ENCODE data around the gene SND1.

DNA sequence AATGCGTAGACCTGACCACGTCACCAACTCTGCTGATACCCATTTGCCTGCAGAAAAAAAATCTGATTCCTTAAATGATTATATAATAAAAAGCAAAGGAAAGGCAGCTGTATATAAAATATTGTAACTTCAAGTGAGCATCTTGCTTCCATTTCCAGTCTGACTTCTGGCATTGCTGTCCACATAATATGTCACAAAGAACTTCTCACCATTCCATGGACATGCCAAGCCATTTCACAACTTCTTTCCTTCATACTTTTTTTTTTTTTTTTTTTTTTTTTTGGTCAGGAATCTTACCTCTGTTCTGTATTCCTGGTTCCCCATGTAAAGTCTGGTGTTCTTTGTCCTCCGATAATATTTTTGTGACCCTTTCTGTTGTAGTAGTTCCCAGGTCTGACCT lies 165.5 kb downstream of the SND1 start:
- no peak for TF ChIP-seq SETDB1 (IDR thresholded peaks at IDR 0.05; ENCODE audit: insufficient read length, low read length)
- TF ChIP-seq, protein P1, sequence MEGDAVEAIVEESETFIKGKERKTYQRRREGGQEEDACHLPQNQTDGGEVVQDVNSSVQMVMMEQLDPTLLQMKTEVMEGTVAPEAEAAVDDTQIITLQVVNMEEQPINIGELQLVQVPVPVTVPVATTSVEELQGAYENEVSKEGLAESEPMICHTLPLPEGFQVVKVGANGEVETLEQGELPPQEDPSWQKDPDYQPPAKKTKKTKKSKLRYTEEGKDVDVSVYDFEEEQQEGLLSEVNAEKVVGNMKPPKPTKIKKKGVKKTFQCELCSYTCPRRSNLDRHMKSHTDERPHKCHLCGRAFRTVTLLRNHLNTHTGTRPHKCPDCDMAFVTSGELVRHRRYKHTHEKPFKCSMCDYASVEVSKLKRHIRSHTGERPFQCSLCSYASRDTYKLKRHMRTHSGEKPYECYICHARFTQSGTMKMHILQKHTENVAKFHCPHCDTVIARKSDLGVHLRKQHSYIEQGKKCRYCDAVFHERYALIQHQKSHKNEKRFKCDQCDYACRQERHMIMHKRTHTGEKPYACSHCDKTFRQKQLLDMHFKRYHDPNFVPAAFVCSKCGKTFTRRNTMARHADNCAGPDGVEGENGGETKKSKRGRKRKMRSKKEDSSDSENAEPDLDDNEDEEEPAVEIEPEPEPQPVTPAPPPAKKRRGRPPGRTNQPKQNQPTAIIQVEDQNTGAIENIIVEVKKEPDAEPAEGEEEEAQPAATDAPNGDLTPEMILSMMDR (tag by site-specific recombination; IDR thresholded peaks at IDR 0.05) = no peak
- no peak for TF ChIP-seq ZNF132 (tag by site-specific recombination; IDR thresholded peaks at IDR 0.05; ENCODE audit: borderline replicate concordance)
